HepG2 (cell line): ENCODE data around the gene ASXL3. TPM values are rescaled to one million over a fixed set of nuclear protein-coding genes. Genes with fewer than 3 reads are reported as not detected.

ENCODE experiments used
- ATAC-seq: fragments of 200-7000 bp; cut with Tn5 transposase; 3 replicates; pipeline ENCODE4 v1.9.1; 2020; ENCODE audit warnings: mild to moderate bottlenecking, moderate library complexity
- BruUV-seq: library from RNA; stranded (reverse); fragments of 400-500 nt; replicated peaks from 2 replicates; lab custom pipeline; 2021; lab: Mats Ljungman, UMichigan
- CTCF ChIA-PET: fragments of 300-600 bp; formaldehyde crosslinking; extraction: SDS; loops from one replicate; lab custom pipeline; 2021; ENCODE audit warnings: low total read pairs, inconsistent platforms, low intra/inter-chr PET ratio; lab: Yijun Ruan, JAX
- POLR2A ChIA-PET: fragments of 350-600 bp; sonication (Branson Sonifier 250); formaldehyde crosslinking; loops from one replicate; lab custom pipeline; 2020; ENCODE audit warnings: antibody characterized with exemption, inconsistent platforms; lab: Yijun Ruan, JAX
- DNase-seq: peaks from one replicate; pipeline ENCODE4 v3.0.0-alpha.2; 2015; ENCODE audit warnings: low spot score
- FAIRE-seq: peaks from 3 replicates; lab custom pipeline; 2011; peaks lifted over from hg19 to GRCh38; lab: Jason Lieb, UNC
- H2AFZ ChIP-seq: one replicate; pipeline ENCODE4 v1.6.1; 2011; ENCODE audit warnings: low read length, inconsistent platforms
- H3K27ac ChIP-seq: fragments of 300-600 bp; 3 replicates; pipeline ENCODE4 v1.8.0; 2011; ENCODE audit warnings: mixed run types, mild to moderate bottlenecking, mixed read lengths, low read length, inconsistent platforms; ENCODE audit not compliant: insufficient read depth; ENCODE audit errors: extremely low read length
- H3K27me3 ChIP-seq, 2 experiments: fragments of 200-600 bp in 1 of 2; 2 replicates in 1 of 2; 3 replicates in 1 of 2; pipeline versions ENCODE4 v1.6.0 to v1.8.0; 2011; ENCODE audit warnings: low read length in 2 of 2, mild to moderate bottlenecking in 2 of 2, moderate library complexity in 2 of 2, inconsistent platforms in 1 of 2; ENCODE audit not compliant: insufficient read depth in 2 of 2, control insufficient read depth in 1 of 2
- H3K36me3 ChIP-seq, 2 experiments: fragments of 200-600 bp in 1 of 2; replicated peaks in 1 of 2; 2 replicates in 1 of 2; 3 replicates in 1 of 2; pipeline versions ENCODE4 v1.5.1 to v1.8.0; 2011; ENCODE audit warnings: low read length in 2 of 2, inconsistent platforms in 1 of 2; ENCODE audit not compliant: insufficient read depth in 2 of 2, control insufficient read depth in 1 of 2
- H3K4me1 ChIP-seq: 2 replicates; pipeline ENCODE4 v1.5.1; 2012; ENCODE audit warnings: low read length, inconsistent platforms; ENCODE audit not compliant: insufficient read depth
- H3K4me2 ChIP-seq: 2 replicates; pipeline ENCODE4 v1.6.0; 2011; ENCODE audit warnings: low read depth, low read length, inconsistent platforms
- H3K4me3 ChIP-seq, 3 experiments: fragments of 200-600 bp in 1 of 3; sonication (generic), shearing (Covaris generic) in 1 of 3; replicated peaks in 1 of 3; 2 replicates each; pipeline ENCODE4 v1.5.1; 2011 to 2016; ENCODE audit warnings: low read length in 3 of 3, inconsistent platforms in 2 of 3, low read depth in 2 of 3, mild to moderate bottlenecking in 2 of 3, control low read depth in 1 of 3, mixed read lengths in 1 of 3; ENCODE audit not compliant: insufficient read depth in 1 of 3
- H3K79me2 ChIP-seq: one replicate; pipeline ENCODE4 v1.6.1; 2011; ENCODE audit warnings: low read length, inconsistent platforms; ENCODE audit not compliant: insufficient read depth
- H3K9ac ChIP-seq: 2 replicates; pipeline ENCODE4 v1.6.0; 2011; ENCODE audit warnings: mild to moderate bottlenecking, low read depth, low read length, inconsistent platforms; ENCODE audit not compliant: insufficient read depth
- H3K9me3 ChIP-seq: 2 replicates; pipeline ENCODE4 v1.5.1; 2012; ENCODE audit warnings: mild to moderate bottlenecking, low read length
- H4K20me1 ChIP-seq: 2 replicates; pipeline ENCODE4 v1.6.0; 2011; ENCODE audit warnings: inconsistent platforms, mild to moderate bottlenecking, low read length, moderate library complexity; ENCODE audit not compliant: insufficient read depth
- BORCS8-MEF2B ChIP-seq: sonication (generic); formaldehyde crosslinking; IDR thresholded peaks from 2 replicates; pipeline ENCODE4 v1.8.0; 2022; ENCODE audit warnings: mild to moderate bottlenecking, missing genetic modification reagents
- HMGXB4 ChIP-seq, 2 experiments: sonication (generic) in 1 of 2; formaldehyde crosslinking in 1 of 2; IDR thresholded peaks; 2 replicates each; pipeline versions ENCODE4 v1.4.0 to v1.6.1; 2018 to 2020; ENCODE audit warnings: missing genetic modification reagents in 2 of 2, borderline replicate concordance in 1 of 2, low read depth in 1 of 2, mild to moderate bottlenecking in 1 of 2, missing biosample characterization in 1 of 2
- MYC ChIP-seq: sonication (generic); formaldehyde crosslinking; IDR thresholded peaks from 2 replicates; pipeline ENCODE4 v1.9.0; 2021; ENCODE audit warnings: missing genetic modification reagents, borderline replicate concordance
- PAF1 ChIP-seq: IDR thresholded peaks from 2 replicates; pipeline ENCODE4 v1.6.1; 2016; ENCODE audit warnings: missing genetic modification reagents, missing compliant biosample characterization
- POLR2AphosphoS5 ChIP-seq: IDR thresholded peaks from 2 replicates; pipeline ENCODE4 v1.6.1; 2012; ENCODE audit warnings: low read depth, low read length
- POLR2G ChIP-seq: fragments of 200-400 bp; formaldehyde crosslinking; IDR thresholded peaks from 2 replicates; pipeline ENCODE4 v1.6.1; 2018; ENCODE audit warnings: mild to moderate bottlenecking, low read depth, low read length, moderate library complexity
- ZNF33A ChIP-seq: sonication (generic); formaldehyde crosslinking; IDR thresholded peaks from 2 replicates; pipeline ENCODE4 v1.5.1; 2020; ENCODE audit warnings: missing genetic modification reagents, mild to moderate bottlenecking, moderate library complexity, borderline replicate concordance
- ZNF607 ChIP-seq: sonication (generic); formaldehyde crosslinking; IDR thresholded peaks from 2 replicates; pipeline ENCODE4 v1.5.1; 2020; ENCODE audit warnings: missing genetic modification reagents, mild to moderate bottlenecking, borderline replicate concordance
- WGBS: methylation state at CpG from one replicate; pipeline ENCODE4 v1.1.6; 2017; ENCODE audit warnings: low lambda C conversion rate; 5-methylcytosine and 5-hydroxymethylcytosine counted together
- in situ Hi-C: cut with HindIII; loops from 2 replicates; pipeline ENCODE4 v1.10.0; 2017; ENCODE audit warnings: low pct_unique_long_range_greater_than_20kb; ENCODE audit not compliant: extremely low pct_ligation_motif_present
- intact Hi-C: fragments of 100-400 bp; cut with micrococcal nuclease; formaldehyde crosslinking; loops from one replicate; pipeline ENCODE4 v1.10.0; 2022; ENCODE audit not compliant: unreplicated experiment
- polyA plus RNA-seq, 8 experiments: library from polyadenylated mRNA; depleted of rRNA in 3 of 8; stranded (reverse) in 7 of 8; unstranded in 1 of 8; fragments of >200 nt; fragmentation: Illumina TruSeq in 4 of 8; extraction: Trizol in 4 of 8; gene quantifications; 2 replicates each; pipeline versions ENCODE4 v1.2.1 to v1.2.3, GENCODE V29; 2011 to 2016; ENCODE audit warnings: low read depth in 4 of 8, missing spikeins in 1 of 8, mixed read lengths in 1 of 8; ENCODE audit not compliant: insufficient read depth in 1 of 8
- total RNA-seq, 5 experiments: library from RNA; depleted of rRNA; stranded (reverse); fragments of >200 nt; fragmentation: Illumina TruSeq; extraction: Trizol; gene quantifications; 2 replicates each; pipeline ENCODE4 v1.2.3, GENCODE V29; 2016; ENCODE audit warnings: low read depth in 1 of 5
- TF ChIP-seq, protein P1 (sequence below): sonication (generic); formaldehyde crosslinking; IDR thresholded peaks from 2 replicates; pipeline ENCODE4 v1.4.0; 2020; ENCODE audit warnings: mild to moderate bottlenecking, missing genetic modification reagents

ASXL3 gene
- total and polyA plus RNA-seq, 2 of the 13 experiments (the other 11 are each of a cell fraction or from before 2014, with no cell fraction given): not detected

DNA sequence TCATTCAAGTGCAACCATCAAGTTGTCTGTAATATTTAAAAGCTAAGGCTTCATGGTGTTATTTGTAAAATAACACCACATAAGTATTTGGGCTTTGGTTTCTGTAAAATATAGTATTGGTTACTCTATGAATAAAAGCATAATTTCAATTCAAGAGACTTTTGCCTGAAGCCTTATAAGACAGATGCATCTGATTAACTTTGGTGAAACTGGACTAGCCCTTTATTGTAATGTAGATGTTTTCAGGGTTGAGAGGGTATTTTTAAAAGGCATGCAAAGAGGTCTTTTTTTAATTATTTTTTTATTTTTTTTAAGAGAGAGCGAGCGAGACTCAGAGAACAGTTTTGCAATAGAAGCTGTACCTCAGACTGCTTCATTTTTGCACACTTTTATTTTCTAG, 66.5 kb downstream of the ASXL3 start:
- CTCF ChIA-PET: no interaction called here

More for the DNA sequence above, 66.5 kb downstream of the ASXL3 start:
- BruUV-seq: no TSS peak
- 0% methylated on average over 2 of the region's 2 CpGs for WGBS
- no peak overlapping the region for H3K4me3 ChIP-seq
- TF ChIP-seq ZNF33A (CRISPR knock-in tag) (no peak), MYC (CRISPR knock-in tag) (no peak), BORCS8-MEF2B (no peak), POLR2G (no peak), HMGXB4 (CRISPR knock-in tag; IDR thresholded peaks at IDR 0.05; ENCODE audit: borderline replicate concordance in 1 of 2, low read depth in 1 of 2) (no peak), POLR2AphosphoS5 (no peak), ZNF607 (CRISPR knock-in tag) (no peak), PAF1 (no peak)
- TF ChIP-seq, protein P1, sequence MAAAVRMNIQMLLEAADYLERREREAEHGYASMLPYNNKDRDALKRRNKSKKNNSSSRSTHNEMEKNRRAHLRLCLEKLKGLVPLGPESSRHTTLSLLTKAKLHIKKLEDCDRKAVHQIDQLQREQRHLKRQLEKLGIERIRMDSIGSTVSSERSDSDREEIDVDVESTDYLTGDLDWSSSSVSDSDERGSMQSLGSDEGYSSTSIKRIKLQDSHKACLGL (CRISPR knock-in tag): no peak
- no peak overlapping the region for H3K27ac ChIP-seq
- FAIRE-seq (no peak), ATAC-seq (no peak), DNase-seq (no peak)
- no peak overlapping the region for H2AFZ ChIP-seq
- no peaks in the 10 kb centered on the region for H4K20me1 ChIP-seq
- in situ Hi-C loops: no loop called here
- no peaks in the 10 kb centered on the region for H3K9me3 ChIP-seq
- no peaks in the 10 kb centered on the region for H3K27me3 ChIP-seq
- H3K9ac ChIP-seq: no peak overlapping the region
- H3K79me2 ChIP-seq: no peaks in the 10 kb centered on the region
- no peaks in the 10 kb centered on the region for H3K4me1 ChIP-seq
- H3K36me3 ChIP-seq: no peaks in the 10 kb centered on the region
- intact Hi-C loops: no loop called here
- POLR2A ChIA-PET: no interaction called here
- H3K4me2 ChIP-seq: no peak overlapping the region
